ENCODE results near the gene EVI5. TPM values are rescaled to one million over a fixed set of nuclear protein-coding genes. Genes with fewer than 3 reads are reported as not detected.

EVI5 gene
- total RNA-seq, 4 donors from 2014 or later = 48.7 to 70.7 (median 50.8) TPM

GRCh38 chr1:92461364-92462097 is 323.4 kb downstream of the EVI5 start:
- Histone ChIP-seq H3K27ac (no peak overlapping the region), H3K4me3 (no peak overlapping the region), H3K4me1 (no peaks in the 10 kb centered on the region), H3K27me3 (no peaks in the 10 kb centered on the region), H3K9me3 (no peaks in the 10 kb centered on the region), H3K36me3 (no peaks in the 10 kb centered on the region)
- WGBS, 2 donors = 80 to 82% methylated on average over 5 of the region's 5 CpGs
- TF ChIP-seq POLR2A (IDR thresholded peaks at IDR 0.05) (no peak), EP300 (IDR thresholded peaks at IDR 0.05) (no peak)
- TF ChIP-seq, protein P1, sequence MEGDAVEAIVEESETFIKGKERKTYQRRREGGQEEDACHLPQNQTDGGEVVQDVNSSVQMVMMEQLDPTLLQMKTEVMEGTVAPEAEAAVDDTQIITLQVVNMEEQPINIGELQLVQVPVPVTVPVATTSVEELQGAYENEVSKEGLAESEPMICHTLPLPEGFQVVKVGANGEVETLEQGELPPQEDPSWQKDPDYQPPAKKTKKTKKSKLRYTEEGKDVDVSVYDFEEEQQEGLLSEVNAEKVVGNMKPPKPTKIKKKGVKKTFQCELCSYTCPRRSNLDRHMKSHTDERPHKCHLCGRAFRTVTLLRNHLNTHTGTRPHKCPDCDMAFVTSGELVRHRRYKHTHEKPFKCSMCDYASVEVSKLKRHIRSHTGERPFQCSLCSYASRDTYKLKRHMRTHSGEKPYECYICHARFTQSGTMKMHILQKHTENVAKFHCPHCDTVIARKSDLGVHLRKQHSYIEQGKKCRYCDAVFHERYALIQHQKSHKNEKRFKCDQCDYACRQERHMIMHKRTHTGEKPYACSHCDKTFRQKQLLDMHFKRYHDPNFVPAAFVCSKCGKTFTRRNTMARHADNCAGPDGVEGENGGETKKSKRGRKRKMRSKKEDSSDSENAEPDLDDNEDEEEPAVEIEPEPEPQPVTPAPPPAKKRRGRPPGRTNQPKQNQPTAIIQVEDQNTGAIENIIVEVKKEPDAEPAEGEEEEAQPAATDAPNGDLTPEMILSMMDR (IDR thresholded peaks at IDR 0.05) = no peak
- no peak for DNase-seq (ENCODE audit: low spot score in 2 of 2)

GRCh38 chr1:92459871-92460320 is 325.0 kb downstream of the EVI5 start:
- no peaks in the 10 kb centered on the region for H3K4me1 ChIP-seq
- H3K27ac ChIP-seq = no peak overlapping the region
- no peaks in the 10 kb centered on the region for H3K9me3 ChIP-seq
- TF ChIP-seq EP300 (IDR thresholded peaks at IDR 0.05) = peak in 1 of 2 donors; percentile 34
- TF ChIP-seq, protein P1 (IDR thresholded peaks at IDR 0.05) = no peak
- H3K36me3 ChIP-seq = no peaks in the 10 kb centered on the region
- DNase-seq (ENCODE audit: low spot score in 2 of 2) = no peak
- H3K4me3 ChIP-seq = no peak overlapping the region
- WGBS, 2 donors = 65 to 76% methylated on average over 4 of the region's 4 CpGs
- no peaks in the 10 kb centered on the region for H3K27me3 ChIP-seq

Small RNA genes within 50 kb of the gene (small RNA-seq; reads per million reads assigned to genes)
- not detected for gene AC104332.2
- 0.57 reads per million for gene RNU4-59P

Other genes with a start within 250 kb of the EVI5 start
- 1,000 to 10,000 TPM; 1,387 to 1,574 (median 1,436) TPM for gene RPL5, start 46.9 kb upstream of the EVI5 start, total RNA-seq
- gene DIPK1A, start 176.4 kb upstream of the EVI5 start, total RNA-seq = 1 to 10 TPM; 3.1 to 6.9 (median 4.7) TPM

Data from tibial nerve (tissue), 4 donors.